HG02610 (cell line): ENCODE data around the gene C1QTNF6.

Experiments
- ATAC-seq: cut with Tn5 transposase; IDR thresholded peaks from one replicate; pipeline ENCODE4 v1.9.1; 2021; ENCODE audit warnings: mild to moderate bottlenecking, moderate library complexity; ENCODE audit not compliant: unreplicated experiment

Gene C1QTNF6

GRCh38 chr22:37164505-37164887 is 23.6 kb downstream of the C1QTNF6 start:
- no peak for ATAC-seq

- ATAC-seq: peak; percentile 42
Observed at GRCh38 chr22:37163575-37164504, 24.2 kb downstream of the C1QTNF6 start.

DNA sequence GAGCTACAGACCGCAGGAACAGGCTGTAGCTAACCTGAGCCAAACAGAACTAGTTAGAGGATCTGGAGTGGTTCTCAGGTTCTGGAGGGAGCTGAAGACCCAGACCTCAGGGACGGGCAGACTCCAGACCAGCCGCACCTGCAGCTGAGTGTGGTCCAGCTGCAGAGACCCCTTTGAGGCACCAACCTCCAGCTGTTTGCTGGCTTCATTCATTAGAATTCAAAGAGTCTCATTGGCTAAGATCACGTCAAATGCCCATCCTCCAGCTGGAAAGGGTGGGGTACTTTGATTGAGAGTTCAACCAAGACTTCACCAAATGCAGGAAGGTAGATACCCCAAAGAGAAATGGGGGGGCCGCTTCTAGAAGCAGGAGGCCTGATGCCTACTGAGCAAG is 25.0 kb downstream of the C1QTNF6 start:
- ATAC-seq: no peak

DNA sequence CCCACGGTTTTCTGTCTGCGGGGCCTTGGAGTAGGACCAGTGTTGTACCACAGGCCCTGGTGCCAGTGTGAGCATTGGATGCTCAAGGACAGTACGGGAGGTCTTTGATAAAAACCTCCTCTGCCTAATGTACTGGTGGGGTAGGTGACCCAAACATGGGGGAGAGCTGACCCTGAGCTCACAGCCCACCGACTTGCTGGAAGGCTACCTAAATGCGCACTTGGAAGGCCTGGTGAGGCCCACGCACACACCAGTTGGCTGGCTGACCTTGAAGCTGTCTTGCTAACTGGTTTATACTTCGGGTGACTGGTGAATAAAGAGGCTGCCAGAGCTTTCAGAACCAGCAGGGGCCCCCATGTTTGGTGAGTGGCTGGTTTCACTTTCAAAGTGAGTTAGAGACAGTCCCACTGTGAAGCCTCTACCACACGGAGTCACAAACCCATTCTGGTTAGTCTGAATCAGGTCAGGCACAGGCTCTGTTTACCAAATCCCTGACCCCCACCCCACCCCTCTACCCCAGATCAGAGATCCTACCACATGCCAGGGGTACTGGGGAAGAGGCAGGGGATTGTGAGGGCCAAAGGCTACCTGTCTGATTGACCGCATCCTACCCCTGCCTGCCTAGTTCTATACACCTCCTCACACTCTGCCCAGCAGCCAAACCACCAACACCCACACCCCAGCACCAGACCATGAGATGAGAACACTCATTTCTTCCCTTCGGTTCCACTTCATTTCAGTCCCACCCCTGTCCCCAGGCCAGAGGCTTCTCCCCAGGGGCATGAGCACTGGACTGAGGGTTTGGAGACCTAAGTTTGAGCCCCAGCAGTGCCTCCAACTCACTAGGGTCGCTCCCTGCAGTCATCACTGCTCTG is 25.6 kb downstream of the C1QTNF6 start:
- ATAC-seq: peak; percentile 54

DNA sequence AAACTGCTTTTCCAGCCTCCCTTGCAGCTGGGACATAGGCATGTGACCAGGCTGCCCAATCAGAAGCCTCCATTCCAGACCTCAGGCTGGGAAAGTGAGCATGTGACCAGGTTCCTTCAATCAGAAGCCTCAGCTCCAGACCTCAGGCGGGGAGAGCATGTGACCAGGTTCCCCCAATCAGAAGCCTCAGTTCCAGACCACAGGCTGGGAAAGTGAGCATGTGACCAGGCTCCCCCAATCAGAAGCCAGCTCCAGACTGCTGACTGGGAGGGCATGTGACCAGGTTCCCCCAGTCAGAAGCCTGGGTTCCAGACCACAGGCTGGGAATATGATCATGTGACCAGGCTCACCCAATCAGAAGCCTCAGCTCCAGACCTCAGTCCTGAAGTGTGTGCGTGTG is 26.6 kb downstream of the C1QTNF6 start:
- no peak for ATAC-seq

GRCh38 chr22:37160027-37160426 is 28.0 kb downstream of the C1QTNF6 start:
- ATAC-seq: no peak

- no peak for ATAC-seq
Observed at GRCh38 chr22:37158963-37159290, 29.1 kb downstream of the C1QTNF6 start.

DNA sequence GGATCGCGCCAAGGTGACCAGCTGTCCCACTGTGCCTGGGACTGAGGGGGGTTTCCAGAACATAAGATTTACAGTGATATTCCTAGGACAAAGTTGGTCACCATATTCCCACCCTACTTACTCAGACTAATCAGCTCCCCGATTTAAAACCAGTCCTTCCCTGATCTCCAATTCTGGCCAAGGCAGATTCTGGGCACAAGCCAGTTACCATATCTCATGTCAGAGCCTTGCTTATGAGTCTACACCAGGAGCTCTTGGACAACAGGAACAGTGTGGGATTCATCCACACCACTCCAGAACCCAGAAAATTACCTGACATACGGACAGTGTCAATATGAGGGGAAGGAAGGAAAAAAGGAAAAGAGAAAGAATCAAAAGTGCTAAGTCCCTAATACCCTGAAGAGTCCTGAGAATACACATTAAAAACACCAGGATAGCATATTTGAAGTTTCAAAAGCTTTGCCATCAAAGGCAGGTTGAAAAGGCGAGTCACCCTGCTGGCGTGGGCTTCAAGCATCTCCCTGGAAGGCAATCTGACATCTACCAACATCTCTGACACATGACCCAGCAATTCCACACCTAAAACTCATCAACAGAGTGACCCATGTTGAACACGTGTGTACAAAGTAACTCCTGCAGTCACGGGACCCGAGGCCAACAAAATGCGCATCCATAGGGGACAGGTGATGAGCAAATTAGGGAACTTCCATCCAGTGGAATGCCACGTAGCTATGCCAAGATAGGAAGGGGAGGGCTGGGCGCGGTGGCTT is 30.3 kb downstream of the C1QTNF6 start:
- ATAC-seq: no peak

DNA sequence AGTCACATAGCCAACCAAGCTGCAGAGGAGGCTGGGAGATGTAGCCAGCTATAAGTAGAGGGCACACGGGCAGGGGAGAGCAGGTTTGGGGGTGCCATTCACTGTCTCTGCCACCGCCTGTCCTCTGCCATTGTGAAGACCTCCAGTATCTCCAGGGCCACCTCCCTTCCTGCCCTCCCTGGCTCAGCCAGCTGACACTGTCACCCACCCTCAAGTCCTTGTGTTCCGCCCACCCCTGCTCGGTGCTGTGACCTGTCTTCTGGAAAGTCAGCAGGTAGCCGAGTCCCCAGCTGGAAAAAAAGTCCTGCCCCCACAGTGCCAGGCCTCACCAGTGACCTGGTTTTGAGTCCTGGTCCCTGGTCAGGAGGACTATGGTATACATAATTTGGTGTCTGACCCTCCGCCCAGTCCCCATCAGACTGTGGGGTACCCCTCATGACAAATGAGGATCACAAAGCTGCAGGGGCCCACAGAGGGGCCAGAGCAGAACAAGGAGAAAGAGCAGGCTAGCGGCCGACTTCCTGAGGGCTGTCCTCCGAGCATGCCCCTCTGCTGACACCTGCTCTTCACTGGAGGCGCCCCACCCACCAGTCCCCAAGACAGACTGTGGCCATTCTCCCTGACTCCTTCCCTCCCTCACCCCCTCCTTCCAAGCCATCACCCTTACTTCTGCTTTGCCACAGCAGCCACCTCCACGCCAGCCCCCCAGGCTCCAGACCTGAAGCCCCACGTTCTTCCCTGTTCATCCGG is 31.2 kb downstream of the C1QTNF6 start:
- no peak for ATAC-seq

DNA sequence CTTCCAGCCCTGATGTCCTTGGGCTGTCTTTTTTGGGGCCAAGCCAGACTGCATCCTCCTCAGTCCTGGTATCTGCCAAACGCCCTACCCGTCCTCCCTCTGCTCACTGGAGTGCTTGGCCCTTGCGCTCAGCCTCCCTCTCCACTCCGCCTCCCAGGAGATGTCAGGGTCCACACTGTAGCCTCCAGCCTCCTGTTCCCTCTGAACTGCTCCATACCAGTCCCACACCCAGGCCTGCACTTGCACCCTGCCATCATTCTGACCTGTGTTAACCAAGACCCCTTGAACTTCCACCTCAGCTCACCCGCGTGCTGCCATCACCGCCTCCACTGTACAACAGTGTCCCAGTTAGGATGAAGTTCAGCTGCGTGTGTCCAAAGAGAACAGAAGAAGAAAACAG is 32.1 kb downstream of the C1QTNF6 start:
- no peak for ATAC-seq

GRCh38 chr22:37154925-37155712 is 32.9 kb downstream of the C1QTNF6 start:
- peak; percentile 60 for ATAC-seq

GRCh38 chr22:37153901-37154300 is 34.1 kb downstream of the C1QTNF6 start:
- no peak for ATAC-seq

- no peak for ATAC-seq
Observed at GRCh38 chr22:37151401-37151800, 36.6 kb downstream of the C1QTNF6 start.

DNA sequence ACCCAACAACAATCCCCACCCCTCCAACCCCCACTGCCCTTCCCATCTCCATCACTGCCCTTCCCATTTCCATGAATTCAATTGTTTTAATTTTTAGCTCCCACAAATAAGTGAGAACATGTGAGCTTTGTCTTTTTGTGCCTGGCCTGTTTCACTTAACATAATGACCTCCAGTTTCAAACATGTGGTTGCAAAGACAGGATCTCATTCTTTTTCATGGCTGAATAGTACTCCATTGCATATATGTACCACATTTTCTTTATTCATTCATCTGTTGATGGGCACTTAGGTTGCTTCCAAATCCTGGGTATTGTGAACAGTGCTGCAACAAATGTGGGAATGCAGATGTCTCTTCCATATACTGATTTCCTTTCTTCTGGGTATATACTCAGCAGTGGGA is 37.3 kb downstream of the C1QTNF6 start:
- ATAC-seq: no peak

DNA sequence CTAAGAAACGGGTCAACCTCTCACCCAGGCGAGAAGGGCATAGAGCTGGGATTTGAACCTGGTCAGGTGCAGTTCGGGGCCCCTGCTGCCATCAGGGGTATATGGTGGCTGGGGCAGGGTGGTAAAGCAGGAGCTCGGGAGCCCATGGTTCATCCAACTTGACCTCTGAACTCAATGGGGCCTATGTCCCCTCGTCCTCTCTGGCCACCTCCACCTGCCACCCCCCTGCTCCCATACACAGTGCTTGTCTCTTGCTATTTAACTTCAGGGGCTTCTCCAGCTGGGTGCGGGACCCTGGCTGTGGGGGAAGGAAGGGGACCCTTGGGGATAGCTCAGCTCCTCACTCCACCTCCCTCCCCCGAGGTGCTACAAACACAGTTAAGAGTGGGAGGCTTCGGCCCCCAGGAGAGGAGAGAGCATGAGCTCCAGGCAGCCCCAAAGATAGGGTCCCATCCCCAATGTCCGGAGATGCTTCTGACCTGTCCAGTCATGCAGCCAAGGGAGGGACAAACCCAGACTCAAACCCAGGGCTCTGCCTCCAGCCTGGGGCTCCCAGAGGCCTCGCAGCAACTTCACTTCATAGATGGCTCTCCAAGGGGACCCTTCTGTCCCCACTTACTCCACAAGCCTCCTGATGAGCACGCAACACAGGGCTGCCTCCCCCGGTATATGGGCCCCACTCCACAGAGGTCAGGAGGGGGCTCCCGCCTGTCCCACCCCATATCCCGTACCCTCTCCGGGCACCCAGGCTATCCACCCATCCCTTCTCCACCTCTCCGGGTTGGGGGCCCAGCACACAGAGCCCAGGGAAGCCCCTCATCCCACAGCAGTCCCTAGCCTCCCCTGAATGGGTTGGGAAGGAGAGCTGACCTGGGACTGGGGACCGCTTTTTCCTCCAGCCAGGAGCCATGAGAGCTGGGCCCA is 39.0 kb downstream of the C1QTNF6 start:
- ATAC-seq: peak; percentile 12

GRCh38 chr22:37148031-37148651 is 39.9 kb downstream of the C1QTNF6 start:
- no peak for ATAC-seq

- no peak for ATAC-seq
Observed at GRCh38 chr22:37147186-37147990, 40.7 kb downstream of the C1QTNF6 start.
